ENCODE data around the gene SHH.

SHH gene

GRCh38 chr7:155762036-155762435, 50.2 kb downstream of the SHH start:
- Mint-ChIP-seq H3K4me3 (peak overlapping the region in 1 of 2 donors; percentile 72), H3K9me3 (no peaks in the 10 kb centered on the region), H3K27me3 (no peaks in the 10 kb centered on the region), H3K4me1 (peaks cover 58% of the 10 kb centered on the region), H3K27ac (no peak overlapping the region)
- no peak for DNase-seq
- ATAC-seq, result no peak

- H3K4me1 Mint-ChIP-seq, result peaks cover 63% of the 10 kb centered on the region
- no peak overlapping the region for H3K4me3 Mint-ChIP-seq
- H3K27ac Mint-ChIP-seq, result no peak overlapping the region
These were observed 51.1 kb downstream of the SHH start for GRCh38 chr7:155761162-155761561.

GRCh38 chr7:155759740-155760430, 52.4 kb downstream of the SHH start:
- no peak for DNase-seq
- peaks cover 64% of the 10 kb centered on the region for H3K4me1 Mint-ChIP-seq
- no peak overlapping the region for H3K4me3 Mint-ChIP-seq
- H3K9me3 Mint-ChIP-seq, result no peaks in the 10 kb centered on the region
- no peak for ATAC-seq
- H3K27me3 Mint-ChIP-seq, result no peaks in the 10 kb centered on the region
- H3K27ac Mint-ChIP-seq, result no peak overlapping the region

More at GRCh38 chr7:155761162-155761561, 51.1 kb downstream of the SHH start:
- H3K9me3 Mint-ChIP-seq, result no peaks in the 10 kb centered on the region
- no peak for ATAC-seq
- H3K27me3 Mint-ChIP-seq, result no peaks in the 10 kb centered on the region
- no peak for DNase-seq

GRCh38 chr7:155758348-155758747, 53.9 kb downstream of the SHH start:
- Mint-ChIP-seq H3K4me1 (peaks cover 64% of the 10 kb centered on the region), H3K27me3 (no peaks in the 10 kb centered on the region), H3K4me3 (no peak overlapping the region), H3K27ac (peak overlapping the region in 1 of 2 donors; percentile 90), H3K9me3 (no peaks in the 10 kb centered on the region)
- ATAC-seq, result no peak
- no peak for DNase-seq

GRCh38 chr7:155756322-155756721, 55.9 kb downstream of the SHH start:
- DNase-seq (no peak), ATAC-seq (no peak)
- no peaks in the 10 kb centered on the region for H3K9me3 Mint-ChIP-seq
- H3K4me1 Mint-ChIP-seq, result peaks cover 64% of the 10 kb centered on the region
- no peaks in the 10 kb centered on the region for H3K27me3 Mint-ChIP-seq
- no peak overlapping the region for H3K4me3 Mint-ChIP-seq
- H3K27ac Mint-ChIP-seq, result no peak overlapping the region

- Mint-ChIP-seq H3K4me1 (peaks cover 61% of the 10 kb centered on the region), H3K9me3 (no peaks in the 10 kb centered on the region), H3K27ac (no peak overlapping the region), H3K4me3 (no peak overlapping the region), H3K27me3 (no peaks in the 10 kb centered on the region)
- ATAC-seq, result no peak
- DNase-seq, result no peak
These were observed 57.2 kb downstream of the SHH start for GRCh38 chr7:155755026-155755425.

GRCh38 chr7:155754165-155754564, 58.1 kb downstream of the SHH start:
- Mint-ChIP-seq H3K9me3 (no peaks in the 10 kb centered on the region), H3K27ac (no peak overlapping the region), H3K27me3 (no peaks in the 10 kb centered on the region)

GRCh38 chr7:155753446-155753965, 58.8 kb downstream of the SHH start:
- Mint-ChIP-seq H3K9me3 (no peaks in the 10 kb centered on the region), H3K27ac (peak overlapping the region; percentile 8 to 63), H3K27me3 (no peaks in the 10 kb centered on the region), H3K4me3 (peak overlapping the region in 1 of 2 donors; percentile 19), H3K4me1 (peaks cover 76% of the 10 kb centered on the region)
- DNase-seq (no peak), ATAC-seq (no peak)

More at GRCh38 chr7:155754165-155754564, 58.1 kb downstream of the SHH start:
- ATAC-seq (peak; percentile 33), DNase-seq (no peak)
- H3K4me1 Mint-ChIP-seq, result peaks cover 69% of the 10 kb centered on the region
- H3K4me3 Mint-ChIP-seq, result peak overlapping the region in 1 of 2 donors; percentile 35

GRCh38 chr7:155752756-155753445, 59.4 kb downstream of the SHH start:
- Mint-ChIP-seq H3K4me1 (peaks cover 82% of the 10 kb centered on the region), H3K4me3 (peak overlapping the region; percentile 6 to 19), H3K27me3 (no peaks in the 10 kb centered on the region), H3K27ac (peak overlapping the region in 1 of 2 donors; percentile 63), H3K9me3 (no peaks in the 10 kb centered on the region)
- no peak for DNase-seq
- ATAC-seq, result no peak

- Mint-ChIP-seq H3K9me3 (no peaks in the 10 kb centered on the region), H3K4me1 (peaks cover 85% of the 10 kb centered on the region), H3K27ac (no peak overlapping the region), H3K27me3 (no peaks in the 10 kb centered on the region), H3K4me3 (peak overlapping the region in 1 of 2 donors; percentile 34)
- DNase-seq (no peak), ATAC-seq (no peak)
These were observed 60.9 kb downstream of the SHH start for GRCh38 chr7:155751409-155751808.

- Mint-ChIP-seq H3K27ac (no peak overlapping the region), H3K4me1 (peaks cover 89% of the 10 kb centered on the region), H3K4me3 (no peak overlapping the region), H3K9me3 (no peaks in the 10 kb centered on the region), H3K27me3 (no peaks in the 10 kb centered on the region)
- DNase-seq (no peak), ATAC-seq (no peak)
These were observed 61.8 kb downstream of the SHH start for GRCh38 chr7:155750255-155751125.

Measured in stimulated activated naive CD8-positive, alpha-beta T cell treated with anti-CD3 and anti-CD28 coated beads, Interleukin-15, amount 100 ng/mL, for 72 hours (primary cell).